ENCODE measurements around the gene HCLS1. TPM values are rescaled to one million over a fixed set of nuclear protein-coding genes. Genes with fewer than 3 reads are reported as not detected.

The HCLS1 gene
- total and polyA plus RNA-seq, 7 donors: 13.2 to 91.9 (median 34.6) TPM

DNA sequence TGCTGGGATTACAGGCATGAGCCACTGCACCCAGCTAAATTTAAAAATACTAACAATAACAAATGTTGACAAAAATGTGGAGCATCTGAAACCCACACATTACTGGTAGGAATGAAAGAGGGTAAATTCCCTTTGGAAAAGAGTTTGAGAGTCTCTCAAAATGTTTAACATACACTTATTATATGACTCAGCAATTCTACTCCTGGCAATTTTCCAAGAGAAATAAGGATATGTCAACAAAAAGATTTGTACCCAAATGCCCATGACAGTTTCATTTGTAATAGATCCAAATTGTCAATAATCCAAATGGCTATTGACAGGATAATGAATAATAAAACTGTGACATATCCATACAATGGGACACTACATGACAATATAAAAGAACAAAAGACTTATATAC lies 9.0 kb downstream of the HCLS1 start:
- DNase-seq: no peak
- H3K4me3 ChIP-seq: no peak overlapping the region
- peaks cover 0 to 3% (median 0%) of the 10 kb centered on the region in 4 donors for H3K9me3 ChIP-seq
- H3K36me3 ChIP-seq: no peaks in the 10 kb centered on the region
- intact Hi-C loops (cut with DNase I): loop anchor here (5.0 kb wide), 1 partner anchor 104 kb away; the partner anchor contains the start of gene POLQ
- TF ChIP-seq POLR2AphosphoS5 (IDR thresholded peaks at IDR 0.05) (no peak), EP300 (IDR thresholded peaks at IDR 0.05) (no peak), POLR2A (IDR thresholded peaks at IDR 0.05) (no peak), CTCF (IDR thresholded peaks at IDR 0.05) (no peak)
- H3K27me3 ChIP-seq: no peaks in the 10 kb centered on the region
- H3K27ac ChIP-seq: no peak overlapping the region
- H3K4me1 ChIP-seq: peaks cover 0 to 14% (median 13%) of the 10 kb centered on the region in 4 donors

- TF ChIP-seq POLR2AphosphoS5 (IDR thresholded peaks at IDR 0.05) (no peak), CTCF (IDR thresholded peaks at IDR 0.05) (no peak), POLR2A (IDR thresholded peaks at IDR 0.05) (no peak), EP300 (IDR thresholded peaks at IDR 0.05) (no peak)
- intact Hi-C loops (cut with DNase I): loop anchor here (5.0 kb wide), 1 partner anchor 102 kb away; the partner anchor contains the start of gene POLQ
- DNase-seq: no peak
- Histone ChIP-seq H3K27me3 (no peaks in the 10 kb centered on the region), H3K9me3 (peaks cover 0 to 3% (median 0%) of the 10 kb centered on the region in 4 donors), H3K36me3 (no peaks in the 10 kb centered on the region), H3K27ac (no peak overlapping the region), H3K4me1 (peaks cover 0 to 14% (median 13%) of the 10 kb centered on the region in 4 donors), H3K4me3 (no peak overlapping the region)
Observed at GRCh38 chr3:121649645-121650044, 11.1 kb downstream of the HCLS1 start.

DNA sequence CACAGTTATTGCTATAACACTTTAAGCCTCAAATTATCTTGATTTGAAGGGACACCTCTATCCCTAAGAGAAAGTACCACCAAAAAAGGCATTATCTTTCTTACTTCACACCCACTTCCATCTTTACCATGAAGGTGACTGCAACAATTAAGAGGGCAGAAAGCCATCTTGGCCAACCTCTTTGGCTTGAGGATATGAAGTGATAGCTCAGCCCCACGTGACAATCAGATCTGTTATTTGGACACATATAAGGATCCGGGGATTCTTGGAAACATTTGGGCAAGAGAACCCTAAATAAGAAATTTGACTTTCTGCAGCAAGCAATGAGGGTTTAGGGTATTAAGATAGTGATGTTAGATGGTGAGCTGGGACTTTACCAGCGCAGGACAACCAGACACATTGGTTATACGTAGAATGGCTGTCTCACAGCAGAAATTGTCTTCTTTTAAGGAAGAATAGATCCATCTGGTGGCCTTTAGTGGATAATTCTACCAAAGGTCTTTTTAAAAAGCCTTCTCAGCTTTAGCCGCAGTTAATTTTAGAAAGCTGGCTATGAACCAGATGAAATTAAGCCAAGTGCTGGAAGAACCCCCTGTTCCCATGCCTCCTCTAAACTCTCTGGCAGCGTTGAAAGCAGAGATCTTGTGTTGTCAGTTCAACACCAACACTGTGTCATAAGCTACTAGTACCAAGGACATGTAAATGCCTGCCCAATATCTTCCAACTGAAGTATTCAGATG lies 12.3 kb downstream of the HCLS1 start:
- peaks cover 0 to 14% (median 13%) of the 10 kb centered on the region in 4 donors for H3K4me1 ChIP-seq
- TF ChIP-seq POLR2A (IDR thresholded peaks at IDR 0.05) (no peak), CTCF (IDR thresholded peaks at IDR 0.05) (peak in 1 of 4 experiments; percentile 15), POLR2AphosphoS5 (IDR thresholded peaks at IDR 0.05) (peak in 3 of 4 donors; percentile 49 to 56 (median 51))
- intact Hi-C loops (cut with DNase I): no loop called here
- WGBS, 2 donors: 82 to 90% methylated on average over 6 of the region's 6 CpGs
- H3K4me3 ChIP-seq: no peak overlapping the region
- H3K27ac ChIP-seq: peak overlapping the region; percentile 43 to 56 (median 52)
- no peaks in the 10 kb centered on the region for H3K36me3 ChIP-seq
- no peak for DNase-seq
- no peaks in the 10 kb centered on the region for H3K27me3 ChIP-seq
- peaks cover 0 to 3% (median 0%) of the 10 kb centered on the region in 4 donors for H3K9me3 ChIP-seq

GRCh38 chr3:121645054-121645453 lies 15.6 kb downstream of the HCLS1 start:
- Histone ChIP-seq H3K27me3 (no peaks in the 10 kb centered on the region), H3K27ac (no peak overlapping the region), H3K9me3 (peaks cover 0 to 3% (median 0%) of the 10 kb centered on the region in 4 donors), H3K4me1 (peaks cover 0 to 14% (median 13%) of the 10 kb centered on the region in 4 donors), H3K4me3 (no peak overlapping the region), H3K36me3 (no peaks in the 10 kb centered on the region)
- TF ChIP-seq EP300 (IDR thresholded peaks at IDR 0.05) (no peak), POLR2AphosphoS5 (IDR thresholded peaks at IDR 0.05) (no peak), CTCF (IDR thresholded peaks at IDR 0.05) (no peak), POLR2A (IDR thresholded peaks at IDR 0.05) (no peak)
- no peak for DNase-seq
- WGBS, 2 donors: 93 to 94% methylated on average over 5 of the region's 5 CpGs
- intact Hi-C loops (cut with DNase I): no loop called here
